ENCODE results near the gene ARHGAP45. TPM values are rescaled to one million over a fixed set of nuclear protein-coding genes. Genes with fewer than 3 reads are reported as not detected.

ARHGAP45 gene
- total and polyA plus RNA-seq, 2 of the 8 experiments (the other 6 are each of a cell fraction or from before 2014, with no cell fraction given): 31.4 to 41.8 TPM

- H2BK12ac ChIP-seq (ENCODE audit: low read depth, low read length): no peak overlapping the region
- DNase-seq (ENCODE audit: low read depth in 1 of 2, low spot score in 2 of 2) (no peak), FAIRE-seq (no peak)
- H3K18ac ChIP-seq (ENCODE audit: extremely low read depth, low read length): peak overlapping the region; percentile 19; the same call in 1 of the 2 replicates
- H3K4ac ChIP-seq (replicated peaks; ENCODE audit: insufficient read length, low read depth, low read length): no peak overlapping the region
- H3K4me3 ChIP-seq (ENCODE audit: extremely low read depth in 1 of 4, insufficient read depth in 2 of 4, low read depth in 3 of 4, low read length in 4 of 4): peak overlapping the region; percentile 11 to 52 (median 37); a peak in 7 of 8 replicates
- CTCF ChIA-PET (ENCODE audit: partially characterized antibody): interaction anchor here (0.7 to 4.5 kb wide), 9 partner anchors 8 to 195 kb away, joined by 3 to 24 read pairs (median 4); no protein-coding TSS in a partner anchor
- H2BK20ac ChIP-seq (ENCODE audit: low read length): no peak overlapping the region
- peak overlapping the region; percentile 52 to 67 for H3K4me2 ChIP-seq (ENCODE audit: insufficient read depth in 1 of 2, low read depth in 2 of 2, low read length in 2 of 2)
- POLR2A ChIA-PET (ENCODE audit: partially characterized antibody): interaction anchor here (1.3 to 1.7 kb wide), 2 partner anchors 14 to 36 kb away, joined by 5 to 10 read pairs; no protein-coding TSS in a partner anchor
- no peaks in the 10 kb centered on the region; a peak in 1 of 4 replicates for H3K79me2 ChIP-seq (ENCODE audit: control insufficient read depth in 1 of 2, insufficient read depth in 2 of 2, low read length in 2 of 2)
- H3K27ac ChIP-seq (ENCODE audit: low read depth, low read length): no peak overlapping the region; the same call in 1 of the 2 replicates
- no peak overlapping the region for H4K8ac ChIP-seq (ENCODE audit: extremely low read depth, insufficient read depth, low read length)
- no peak overlapping the region for H2BK15ac ChIP-seq (ENCODE audit: low read length)
- H2BK120ac ChIP-seq (replicated peaks; ENCODE audit: low read depth, low read length): no peak overlapping the region
- H4K91ac ChIP-seq (replicated peaks; ENCODE audit: insufficient read length, low read length): peak overlapping the region; percentile 65
- H3K79me1 ChIP-seq (ENCODE audit: low read depth, low read length): peaks cover 14% of the 10 kb centered on the region
- TF ChIP-seq SIN3A (conservative IDR thresholded peaks at IDR 0.05 in 1 of 2, IDR thresholded peaks at IDR 0.05 in 1 of 2; ENCODE audit: low read depth in 1 of 2, low read length in 2 of 2): 0 out of 4 replicates have a peak, but pooled peaks of 1 of the 2 experiments have one; percentile 30
- TF ChIP-seq EGR1 (IDR thresholded peaks at IDR 0.05; ENCODE audit: borderline replicate concordance, low read depth, low read length): peak; percentile 67; the same call in 1 of the 2 replicates
- TF ChIP-seq JUND (IDR thresholded peaks at IDR 0.05; ENCODE audit: low read length): no peak
- TF ChIP-seq, protein P1, sequence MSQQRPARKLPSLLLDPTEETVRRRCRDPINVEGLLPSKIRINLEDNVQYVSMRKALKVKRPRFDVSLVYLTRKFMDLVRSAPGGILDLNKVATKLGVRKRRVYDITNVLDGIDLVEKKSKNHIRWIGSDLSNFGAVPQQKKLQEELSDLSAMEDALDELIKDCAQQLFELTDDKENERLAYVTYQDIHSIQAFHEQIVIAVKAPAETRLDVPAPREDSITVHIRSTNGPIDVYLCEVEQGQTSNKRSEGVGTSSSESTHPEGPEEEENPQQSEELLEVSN (IDR thresholded peaks at IDR 0.05): no peak
- TF ChIP-seq GABPA (IDR thresholded peaks at IDR 0.05; ENCODE audit: borderline replicate concordance, insufficient read depth, low read length): peak; percentile 56; the same call in 1 of the 2 replicates
- no peak overlapping the region for H2AFZ ChIP-seq (ENCODE audit: low read length)
- H3K23me2 ChIP-seq (ENCODE audit: low read depth, low read length): peaks cover 4% of the 10 kb centered on the region; the same call in 1 of the 2 replicates
- no peak overlapping the region; a peak in 1 of 7 replicates for H3K9ac ChIP-seq (replicated peaks in 1 of 4; ENCODE audit: extremely low read depth in 1 of 4, low read depth in 3 of 4, low read length in 3 of 4)
- H3K14ac ChIP-seq (ENCODE audit: insufficient read length): no peak overlapping the region
- peak overlapping the region; percentile 75; the same call in 1 of the 2 replicates for H2BK5ac ChIP-seq (ENCODE audit: low read depth, low read length)
- H3K56ac ChIP-seq (replicated peaks; ENCODE audit: insufficient read length, low read depth, low read length): no peak overlapping the region
- H3K4me1 ChIP-seq (replicated peaks in 1 of 4; ENCODE audit: control insufficient read depth in 3 of 4, insufficient read depth in 4 of 4, low read length in 3 of 4): peaks cover 0 to 15% (median 7%) of the 10 kb centered on the region in 4 experiments; a peak in 6 of 7 replicates
- H3K9me3 ChIP-seq (ENCODE audit: insufficient read depth in 2 of 2, low read depth in 1 of 2, low read length in 1 of 2): no peaks in the 10 kb centered on the region
- H4K20me1 ChIP-seq (replicated peaks in 1 of 2; ENCODE audit: control insufficient read depth in 1 of 2, insufficient read depth in 2 of 2, low read length in 2 of 2): peaks cover 4 to 12% of the 10 kb centered on the region in 2 experiments
- H3K27me3 ChIP-seq (replicated peaks in 1 of 4; ENCODE audit: control insufficient read depth in 3 of 4, extremely low read depth in 1 of 4, insufficient read depth in 3 of 4, low read length in 3 of 4): no peaks in the 10 kb centered on the region
- no peak overlapping the region for H2AK5ac ChIP-seq (ENCODE audit: low read depth, low read length)
- WGBS, 2 experiments (ENCODE audit: extremely low coverage in 1 of 2, insufficient coverage in 1 of 2, insufficient read length in 1 of 2, insufficient replicate concordance in 2 of 2, low coverage in 1 of 2, low lambda C conversion rate in 2 of 2, missing lambda C conversion rate in 1 of 2): 33% methylated on average over 49 of the region's 64 CpGs; no CpG with 5 or more reads in 1 of the 2 experiments
- peaks cover 2 to 6% (median 4%) of the 10 kb centered on the region in 4 experiments; a peak in 4 of 8 replicates for H3K36me3 ChIP-seq (ENCODE audit: control insufficient read depth in 2 of 4, insufficient read depth in 4 of 4, low read length in 3 of 4)
- no peak overlapping the region for H3K23ac ChIP-seq (ENCODE audit: insufficient read length)
- peak overlapping the region; percentile 33 for H4K5ac ChIP-seq (ENCODE audit: insufficient read length, low read depth, low read length)
Observed at GRCh38 chr19:1131718-1132551, 65.0 kb downstream of the ARHGAP45 start.
